Measurements from ENCODE around the gene CIDEC.

The CIDEC gene, protein sequence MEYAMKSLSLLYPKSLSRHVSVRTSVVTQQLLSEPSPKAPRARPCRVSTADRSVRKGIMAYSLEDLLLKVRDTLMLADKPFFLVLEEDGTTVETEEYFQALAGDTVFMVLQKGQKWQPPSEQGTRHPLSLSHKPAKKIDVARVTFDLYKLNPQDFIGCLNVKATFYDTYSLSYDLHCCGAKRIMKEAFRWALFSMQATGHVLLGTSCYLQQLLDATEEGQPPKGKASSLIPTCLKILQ

GRCh38 chr3:9879830-9880549 is at the start of gene CIDEC:
TSS of gene CIDEC (minus strand) at chr3:9880253. CDS start at chr3:9878486, 1,767 bp downstream.
- TF ChIP-seq, protein P1, sequence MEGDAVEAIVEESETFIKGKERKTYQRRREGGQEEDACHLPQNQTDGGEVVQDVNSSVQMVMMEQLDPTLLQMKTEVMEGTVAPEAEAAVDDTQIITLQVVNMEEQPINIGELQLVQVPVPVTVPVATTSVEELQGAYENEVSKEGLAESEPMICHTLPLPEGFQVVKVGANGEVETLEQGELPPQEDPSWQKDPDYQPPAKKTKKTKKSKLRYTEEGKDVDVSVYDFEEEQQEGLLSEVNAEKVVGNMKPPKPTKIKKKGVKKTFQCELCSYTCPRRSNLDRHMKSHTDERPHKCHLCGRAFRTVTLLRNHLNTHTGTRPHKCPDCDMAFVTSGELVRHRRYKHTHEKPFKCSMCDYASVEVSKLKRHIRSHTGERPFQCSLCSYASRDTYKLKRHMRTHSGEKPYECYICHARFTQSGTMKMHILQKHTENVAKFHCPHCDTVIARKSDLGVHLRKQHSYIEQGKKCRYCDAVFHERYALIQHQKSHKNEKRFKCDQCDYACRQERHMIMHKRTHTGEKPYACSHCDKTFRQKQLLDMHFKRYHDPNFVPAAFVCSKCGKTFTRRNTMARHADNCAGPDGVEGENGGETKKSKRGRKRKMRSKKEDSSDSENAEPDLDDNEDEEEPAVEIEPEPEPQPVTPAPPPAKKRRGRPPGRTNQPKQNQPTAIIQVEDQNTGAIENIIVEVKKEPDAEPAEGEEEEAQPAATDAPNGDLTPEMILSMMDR (IDR thresholded peaks at IDR 0.05; ENCODE audit: low read depth, low read length) = no peak
- in situ Hi-C loops (cut with HindIII; ENCODE audit: low sequenced_read_pairs) = no loop called here
- no peak for DNase-seq (ENCODE audit: low read depth, low spot score)
- no peak within 1 kb of the TSS for H3K4me3 ChIP-seq (ENCODE audit: low read depth, low read length)

DNA sequence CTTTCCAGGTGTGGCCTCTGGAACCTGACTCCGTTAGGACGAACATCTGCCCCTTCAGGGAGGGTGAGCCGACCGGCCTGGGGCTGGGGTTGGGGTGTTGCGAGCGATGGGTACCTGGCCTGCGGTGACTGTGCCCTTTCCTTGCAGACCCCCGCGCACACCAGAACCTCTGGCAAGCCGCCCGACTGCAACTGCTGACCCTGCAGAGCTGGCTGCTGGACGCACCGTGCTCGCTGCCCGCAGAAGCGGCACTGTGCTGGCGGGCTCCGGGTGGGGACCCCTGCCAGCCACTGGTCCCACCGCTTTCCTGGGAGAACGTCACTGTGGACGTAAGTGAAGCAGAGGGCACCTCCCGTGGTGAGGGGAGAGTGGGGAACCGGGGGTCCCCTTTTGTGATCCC is 48.1 kb upstream of the CIDEC start:
- TF ChIP-seq, protein P1 (IDR thresholded peaks at IDR 0.05; ENCODE audit: low read depth, low read length) = no peak
- H3K4me3 ChIP-seq (ENCODE audit: low read depth, low read length) = no peak overlapping the region
- in situ Hi-C loops (cut with HindIII; ENCODE audit: low sequenced_read_pairs) = no loop called here
- no peak for DNase-seq (ENCODE audit: low read depth, low spot score)

DNA sequence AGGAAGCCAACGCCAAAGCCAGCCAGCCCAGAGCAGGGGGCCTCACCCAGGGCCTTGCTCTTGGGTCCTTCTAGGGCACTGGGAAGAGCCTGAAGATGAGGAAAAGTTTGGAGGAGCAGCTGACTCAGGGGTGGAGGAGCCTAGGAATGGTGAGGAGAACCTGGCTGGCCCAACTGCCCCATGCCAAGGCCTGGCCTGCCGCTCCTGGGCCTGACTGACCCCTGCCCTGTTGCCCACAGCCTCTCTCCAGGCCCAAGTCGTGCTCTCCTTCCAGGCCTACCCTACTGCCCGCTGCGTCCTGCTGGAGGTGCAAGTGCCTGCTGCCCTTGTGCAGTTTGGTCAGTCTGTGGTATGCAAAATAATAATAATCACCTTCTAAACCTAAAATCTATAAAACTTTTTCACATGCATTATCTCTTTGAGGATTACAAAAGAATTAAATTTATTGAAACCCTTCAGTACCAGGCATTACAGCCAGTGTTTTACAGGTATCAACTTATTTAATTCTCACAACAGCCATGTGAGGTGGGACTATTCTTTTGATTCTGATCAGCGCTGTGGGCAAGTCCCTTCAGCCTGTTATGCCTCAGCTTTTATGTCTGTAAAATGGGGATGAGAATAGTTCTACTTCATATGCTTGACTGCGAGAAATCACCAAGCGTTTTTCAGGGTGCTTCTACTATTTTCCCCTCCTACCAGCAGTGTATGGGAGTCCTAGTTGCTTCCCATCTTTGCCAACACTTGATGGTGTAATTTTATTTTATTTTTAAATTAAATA is 38.4 kb upstream of the CIDEC start:
- in situ Hi-C loops (cut with HindIII; ENCODE audit: low sequenced_read_pairs) = no loop called here
- no peak overlapping the region for H3K4me3 ChIP-seq (ENCODE audit: low read depth, low read length)
- TF ChIP-seq, protein P1 (IDR thresholded peaks at IDR 0.05; ENCODE audit: low read depth, low read length) = no peak
- DNase-seq (ENCODE audit: low read depth, low spot score) = no peak

DNA sequence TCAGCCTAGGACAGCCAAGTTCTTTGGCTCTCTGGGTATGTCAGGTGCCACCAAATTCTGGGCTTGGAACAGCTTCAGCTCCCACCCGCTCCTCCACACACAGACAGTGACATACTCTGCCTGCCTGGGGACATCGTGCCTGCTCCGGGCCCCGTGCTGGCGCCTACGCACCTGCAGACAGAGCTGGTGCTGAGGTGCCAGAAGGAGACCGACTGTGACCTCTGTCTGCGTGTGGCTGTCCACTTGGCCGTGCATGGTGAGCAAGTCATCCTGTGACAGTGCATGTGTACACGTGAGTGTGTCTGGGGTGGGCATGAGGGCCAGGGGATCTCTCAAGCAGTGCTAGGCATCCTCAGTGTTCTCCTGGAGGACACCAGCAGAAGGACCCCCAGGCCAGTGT is 37.8 kb upstream of the CIDEC start:
- TF ChIP-seq, protein P1 (IDR thresholded peaks at IDR 0.05; ENCODE audit: low read depth, low read length) = no peak
- in situ Hi-C loops (cut with HindIII; ENCODE audit: low sequenced_read_pairs) = no loop called here
- H3K4me3 ChIP-seq (ENCODE audit: low read depth, low read length) = no peak overlapping the region
- no peak for DNase-seq (ENCODE audit: low read depth, low spot score)

GRCh38 chr3:9916734-9917680 is 37.0 kb upstream of the CIDEC start, which contains the start of gene IL17RC:
TSS of gene IL17RC (plus strand) at chr3:9917098. CDS start at chr3:9917316, 218 bp downstream.
- TF ChIP-seq, protein P1 (IDR thresholded peaks at IDR 0.05; ENCODE audit: low read depth, low read length) = no peak
- peak; percentile 88 for DNase-seq (ENCODE audit: low read depth, low spot score)

More at GRCh38 chr3:9916734-9917680, 37.0 kb upstream of the CIDEC start, which contains the start of gene IL17RC:
- in situ Hi-C loops (cut with HindIII; ENCODE audit: low sequenced_read_pairs) = no loop called here
- peak within 1 kb of the TSS; percentile 45 for H3K4me3 ChIP-seq (ENCODE audit: low read depth, low read length)
